Stimulated activated CD4-positive, alpha-beta T cell treated with anti-CD3 and anti-CD28 coated beads, Interleukin-15, amount 100 ng/mL, for 48 hours (primary cell): ENCODE results near the gene SSR1.

Source experiments
- DNase-seq, 2 donors: peaks; one replicate each; pipeline ENCODE4 v3.0.0-alpha.2; 2020; ENCODE audit warnings: low read depth in 2 of 2

SSR1 gene

DNA sequence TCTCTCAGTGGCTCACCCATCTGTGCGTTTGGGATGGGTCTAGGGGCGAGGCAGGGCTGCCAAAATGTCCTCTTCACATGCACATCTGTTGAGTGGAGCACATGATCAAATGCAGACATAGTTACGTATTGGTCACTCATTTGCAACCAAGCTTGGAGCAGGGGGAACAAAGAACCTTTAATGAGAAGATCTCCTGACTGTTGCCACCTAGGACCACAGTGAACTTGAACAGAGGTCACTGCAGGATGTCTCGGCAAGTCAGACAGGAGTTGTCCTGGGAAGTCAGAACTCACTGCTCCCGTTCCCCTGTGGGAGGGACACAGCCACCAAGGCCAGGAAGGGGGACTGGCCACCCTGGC lies 73.4 kb downstream of the SSR1 start:
- no peak for DNase-seq

DNA sequence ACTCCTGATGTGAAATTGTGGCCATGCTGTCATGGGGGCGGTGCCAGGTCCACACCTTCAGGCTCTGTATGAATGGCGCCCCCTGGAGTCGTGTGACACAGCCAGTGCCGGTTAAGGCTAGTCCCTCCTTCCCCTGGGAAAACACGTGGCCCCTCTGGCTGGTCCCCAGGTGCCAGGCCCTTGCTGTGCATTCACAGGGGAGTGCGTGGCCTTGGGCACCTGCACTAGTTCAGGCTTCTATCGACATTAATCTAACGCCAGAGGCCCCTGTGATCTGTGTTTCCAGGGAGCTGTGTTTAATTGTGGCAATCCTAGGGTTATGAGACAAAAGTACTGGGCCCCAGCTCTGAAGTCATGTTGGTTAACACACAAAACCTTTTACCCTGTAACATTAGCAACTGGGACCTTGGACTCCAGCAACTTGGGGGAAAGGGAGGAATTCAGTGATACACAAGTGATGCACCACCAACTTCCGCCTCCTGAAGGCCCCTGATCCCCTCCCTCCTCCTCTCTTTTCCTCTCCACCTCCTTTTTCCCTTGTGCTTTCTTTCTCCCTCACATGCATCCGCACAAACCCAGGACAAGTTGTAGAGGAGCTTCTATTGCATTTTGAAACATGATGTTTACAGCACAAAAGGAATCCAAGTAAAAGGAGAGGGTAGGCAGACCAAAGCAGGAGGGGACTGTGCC lies 74.0 kb downstream of the SSR1 start:
- DNase-seq: peak; percentile 64 to 77

- DNase-seq: no peak
These were observed 74.5 kb downstream of the SSR1 start for GRCh38 chr6:7238526-7238899.

DNA sequence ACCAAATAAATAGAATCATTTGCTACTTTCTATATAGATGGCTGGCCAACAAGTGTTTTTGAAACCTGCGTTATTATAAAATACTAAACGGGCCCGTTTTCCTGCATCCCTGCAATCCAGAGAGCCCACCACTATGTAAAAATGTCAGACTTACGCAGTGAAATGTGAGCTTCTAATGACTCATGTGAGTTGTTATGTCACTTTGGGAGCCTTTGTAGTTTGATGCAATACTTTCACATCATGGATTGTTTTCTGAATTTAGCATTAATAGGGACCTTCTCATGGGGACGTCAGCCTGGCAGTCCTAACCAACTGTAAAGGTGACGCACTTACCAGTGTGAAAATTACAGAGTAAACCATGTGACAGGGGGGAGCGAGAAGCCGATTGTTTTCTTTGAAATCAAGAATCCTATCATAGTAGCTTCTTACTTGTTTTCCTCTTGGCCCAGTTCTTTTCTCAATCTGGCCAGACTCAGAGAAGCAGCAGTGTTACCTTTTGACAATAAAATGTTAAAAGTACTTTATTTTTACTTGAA lies 75.3 kb downstream of the SSR1 start:
- DNase-seq: no peak

DNA sequence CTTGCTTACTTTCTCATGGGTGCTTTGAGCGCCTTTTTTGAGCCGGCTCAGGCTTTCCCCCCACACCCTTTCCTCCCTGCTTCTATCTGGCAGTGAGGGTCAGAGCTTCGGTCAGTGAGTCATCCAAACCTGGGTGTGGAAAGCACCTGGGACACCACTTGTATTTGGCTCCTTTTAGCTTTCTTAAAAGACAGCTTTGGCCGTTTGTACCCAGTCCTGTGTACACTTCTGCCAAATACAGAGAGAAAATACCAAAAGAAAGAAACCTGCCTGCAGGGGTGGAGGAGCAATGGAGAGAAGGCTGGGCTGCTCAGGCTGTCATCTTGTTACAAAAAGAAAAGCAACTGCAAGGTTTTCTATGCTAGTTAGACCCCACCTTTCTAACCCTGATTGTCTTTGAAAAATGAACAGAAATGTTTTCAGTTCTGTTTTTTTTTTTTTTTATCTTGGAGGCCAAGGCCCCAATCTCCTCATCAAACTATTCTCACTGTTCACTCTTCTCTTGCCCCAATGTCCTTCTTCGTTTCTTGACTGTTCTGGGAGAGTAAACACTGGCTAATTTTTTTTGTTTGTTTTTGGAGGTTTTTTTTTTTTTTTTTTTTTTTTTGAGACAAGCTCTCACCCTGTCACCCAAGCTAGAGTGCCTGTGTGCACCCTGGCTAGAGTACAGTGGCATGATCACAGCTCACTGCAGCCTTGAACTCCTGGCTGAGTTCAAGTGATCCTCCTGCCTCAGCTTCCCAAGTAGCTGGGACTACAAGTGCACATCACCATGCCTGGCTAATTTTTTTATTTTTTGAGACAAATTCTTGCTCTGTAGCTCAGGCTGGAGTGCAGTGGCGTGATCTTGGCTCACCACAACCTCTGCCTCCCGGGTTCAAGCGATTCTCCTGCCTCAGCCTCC lies 76.4 kb downstream of the SSR1 start:
- DNase-seq: no peak

DNA sequence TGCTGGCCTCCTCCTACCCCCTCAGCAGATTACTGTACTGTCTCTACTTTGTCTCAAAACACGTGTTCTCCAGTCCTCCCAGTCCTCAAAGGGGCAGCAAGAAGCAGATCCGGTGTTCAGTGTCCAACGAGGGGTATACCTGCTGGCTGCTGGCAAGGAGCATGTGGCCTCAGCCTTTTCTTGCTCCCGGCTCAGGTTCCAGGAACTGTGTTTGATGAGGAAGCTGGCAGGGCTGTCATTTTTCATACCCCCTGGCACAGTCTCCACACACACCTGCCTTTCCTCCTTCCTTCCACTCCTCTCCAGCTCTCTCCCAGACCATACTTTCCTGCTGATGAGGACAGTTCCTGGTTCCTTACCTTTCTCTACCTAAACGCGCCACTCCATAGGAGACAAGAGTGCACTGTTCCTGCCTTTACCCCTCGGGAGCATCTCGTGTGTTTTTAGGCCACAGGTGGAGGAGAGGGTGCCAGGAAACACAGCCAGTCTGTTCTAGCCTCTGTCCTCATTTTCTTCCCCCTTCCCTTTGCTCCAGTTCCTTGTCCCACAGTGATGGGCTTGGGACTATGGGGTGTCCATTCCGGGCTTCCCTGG lies 77.2 kb downstream of the SSR1 start:
- DNase-seq: no peak

- no peak for DNase-seq
These were observed 78.5 kb downstream of the SSR1 start for GRCh38 chr6:7234547-7234946.

GRCh38 chr6:7232351-7232750 lies 80.6 kb downstream of the SSR1 start:
- no peak for DNase-seq

GRCh38 chr6:7230956-7231713 lies 81.9 kb downstream of the SSR1 start:
- DNase-seq: no peak

DNA sequence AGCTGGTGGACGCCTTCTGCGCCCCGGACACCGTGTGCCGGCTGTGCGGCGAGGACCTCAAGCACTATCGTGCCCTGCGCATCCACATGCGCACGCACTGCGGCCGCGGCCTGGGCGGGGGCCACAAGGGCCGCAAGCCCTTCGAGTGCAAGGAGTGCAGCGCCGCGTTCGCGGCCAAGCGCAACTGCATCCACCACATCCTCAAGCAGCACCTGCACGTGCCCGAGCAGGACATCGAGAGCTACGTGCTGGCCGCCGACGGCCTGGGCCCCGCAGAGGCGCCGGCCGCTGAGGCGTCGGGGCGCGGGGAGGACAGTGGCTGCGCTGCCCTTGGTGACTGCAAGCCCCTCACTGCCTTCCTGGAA lies 82.7 kb downstream of the SSR1 start:
- DNase-seq: no peak

GRCh38 chr6:7229376-7230326 lies 83.3 kb downstream of the SSR1 start:
- no peak for DNase-seq

- no peak for DNase-seq
These were observed 84.2 kb downstream of the SSR1 start for GRCh38 chr6:7228662-7229375.

- DNase-seq: no peak
These were observed 88.3 kb downstream of the SSR1 start for GRCh38 chr6:7224731-7225130.

- DNase-seq: no peak
These were observed 90.8 kb downstream of the SSR1 start for GRCh38 chr6:7222197-7222596.

GRCh38 chr6:7219310-7219709 lies 93.7 kb downstream of the SSR1 start:
- DNase-seq: no peak

GRCh38 chr6:7218406-7218988 lies 94.5 kb downstream of the SSR1 start:
- DNase-seq: no peak
